SJSA1 (cell line): ENCODE measurements around the gene ELF2. TPM values are rescaled to one million over a fixed set of nuclear protein-coding genes. Genes with fewer than 3 reads are reported as not detected.
A peak's percentile ranks its signal among the peaks of the same experiment; 100 is the strongest.
"Not testable (repeated sequence)": the region's sequence is repeated elsewhere in the genome, so short reads cannot be mapped to it uniquely, and the experiment has no call there.

ENCODE experiments used
- DNase-seq, 2 experiments: peaks; one replicate each; pipeline ENCODE4 v3.0.0-alpha.2; 2015 to 2020; ENCODE audit warnings: low spot score in 2 of 2, low read depth in 1 of 2
- H3K27ac ChIP-seq: fragments of 250-450 bp; sonication (Bioruptor Pico); 2 replicates; pipeline ENCODE4 v1.5.1; 2020; ENCODE audit warnings: mild to moderate bottlenecking, moderate library complexity
- H3K27me3 ChIP-seq: fragments of 250-450 bp; sonication (Bioruptor Pico); replicated peaks from 2 replicates; pipeline ENCODE4 v1.5.1; 2020; ENCODE audit warnings: mild to moderate bottlenecking, moderate library complexity
- H3K36me3 ChIP-seq: fragments of 250-450 bp; sonication (Bioruptor Pico); 2 replicates; pipeline ENCODE4 v1.5.1; 2020; ENCODE audit warnings: mild to moderate bottlenecking
- H3K4me1 ChIP-seq: fragments of 250-450 bp; sonication (Bioruptor Pico); replicated peaks from 2 replicates; pipeline ENCODE4 v1.6.1; 2021; ENCODE audit warnings: mild to moderate bottlenecking
- H3K4me3 ChIP-seq: fragments of 250-450 bp; sonication (Bioruptor Pico); 2 replicates; pipeline ENCODE4 v1.5.1; 2020; ENCODE audit warnings: mild to moderate bottlenecking
- H3K9me3 ChIP-seq: fragments of 250-450 bp; sonication (Bioruptor Pico); replicated peaks from 2 replicates; pipeline ENCODE4 v1.5.1; 2020; ENCODE audit warnings: mild to moderate bottlenecking
- total RNA-seq: library from RNA; depleted of rRNA; stranded (reverse); fragments of >200 nt; shearing (Covaris generic); gene quantifications from 2 replicates; pipeline ENCODE4 v1.2.3, GENCODE V29; 2014

ELF2 gene
- total RNA-seq, 1 experiment from 2014 or later = 44.6 TPM

- Histone ChIP-seq H3K9me3 (no peaks in the 10 kb centered on the region), H3K36me3 (peaks cover 14% of the 10 kb centered on the region; the same call in 1 of the 2 replicates), H3K27ac (no peak overlapping the region), H3K4me3 (no peak overlapping the region), H3K4me1 (peaks cover 22% of the 10 kb centered on the region), H3K27me3 (no peaks in the 10 kb centered on the region)
- no peak for DNase-seq
These were observed 4.9 kb downstream of the ELF2 start for GRCh38 chr4:139171876-139172691.

DNA sequence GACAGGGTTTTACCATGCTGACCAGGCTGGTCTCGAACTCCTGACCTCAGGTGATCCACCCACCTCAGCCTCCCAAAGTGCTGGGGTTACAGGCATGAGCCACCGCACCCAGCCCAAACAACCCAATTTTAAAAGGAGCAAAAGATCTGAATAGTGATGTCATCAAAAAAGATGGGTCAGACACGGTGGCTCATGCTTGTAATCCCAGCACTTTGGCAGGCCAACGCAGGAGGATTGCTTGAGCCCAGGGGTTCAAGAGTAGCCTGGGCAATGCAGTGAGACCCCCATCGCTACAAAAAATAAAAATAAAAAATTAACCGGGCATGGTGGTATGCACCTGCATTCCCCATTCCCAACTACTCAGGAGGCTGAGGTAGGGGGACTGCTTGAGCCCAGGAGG lies 6.1 kb downstream of the ELF2 start:
- no peak overlapping the region for H3K4me3 ChIP-seq
- no peak for DNase-seq
- H3K27ac ChIP-seq = no peak overlapping the region
- H3K27me3 ChIP-seq = no peaks in the 10 kb centered on the region
- peaks cover 4% of the 10 kb centered on the region; the same call in 1 of the 2 replicates for H3K36me3 ChIP-seq
- peaks cover 22% of the 10 kb centered on the region for H3K4me1 ChIP-seq
- H3K9me3 ChIP-seq = no peaks in the 10 kb centered on the region

DNA sequence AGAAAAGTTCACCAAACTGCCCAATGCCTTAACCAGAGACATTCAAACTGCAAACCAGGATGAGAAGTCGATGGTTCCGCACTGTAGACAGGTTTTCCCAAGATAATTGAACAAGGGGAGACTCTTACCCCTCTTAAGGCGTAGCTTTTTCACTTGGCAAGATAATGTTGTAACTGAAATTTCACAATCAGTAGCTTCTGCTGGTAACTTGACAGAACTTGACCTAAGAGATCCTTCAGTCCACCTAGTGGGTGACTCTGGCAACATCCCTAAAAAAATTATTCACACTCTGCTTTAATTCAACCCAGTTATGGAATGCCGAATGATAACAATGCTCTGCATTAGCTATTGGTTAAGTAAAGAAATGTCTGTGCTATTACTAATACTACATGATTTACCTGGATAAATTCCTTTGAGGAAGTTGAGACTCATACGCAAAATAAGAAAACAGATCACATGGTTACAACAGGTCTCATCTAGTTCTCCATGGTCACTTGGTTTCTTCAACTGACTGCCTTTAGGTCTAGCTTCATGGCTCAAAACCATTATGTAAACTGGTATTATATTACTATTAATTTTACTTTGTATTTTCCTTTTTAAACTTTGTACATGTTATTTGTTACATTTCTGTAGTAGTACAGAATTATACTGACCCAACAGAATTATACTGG lies 9.1 kb downstream of the ELF2 start:
- DNase-seq = peak in 1 of 2 experiments; percentile 30
- peaks cover 13% of the 10 kb centered on the region for H3K4me1 ChIP-seq
- no peak overlapping the region for H3K4me3 ChIP-seq

GRCh38 chr4:139164731-139165130 lies 12.3 kb downstream of the ELF2 start:
- no peaks in the 10 kb centered on the region for H3K27me3 ChIP-seq
- 0 out of 2 replicates have a peak, but pooled peaks cover 8% of the 10 kb centered on the region for H3K4me1 ChIP-seq
- no peak for DNase-seq
- no peaks in the 10 kb centered on the region for H3K9me3 ChIP-seq
- H3K4me3 ChIP-seq = no peak overlapping the region
- H3K27ac ChIP-seq = no peak overlapping the region
- H3K36me3 ChIP-seq = no peaks in the 10 kb centered on the region; the same call in 1 of the 2 replicates

More for the DNA sequence above, 9.1 kb downstream of the ELF2 start:
- Histone ChIP-seq H3K36me3 (no peaks in the 10 kb centered on the region), H3K27me3 (no peaks in the 10 kb centered on the region), H3K27ac (no peak overlapping the region), H3K9me3 (no peaks in the 10 kb centered on the region)

- Histone ChIP-seq H3K27ac (no peak overlapping the region), H3K4me3 (no peak overlapping the region), H3K9me3 (no peaks in the 10 kb centered on the region), H3K36me3 (no peaks in the 10 kb centered on the region; the same call in 1 of the 2 replicates), H3K27me3 (no peaks in the 10 kb centered on the region), H3K4me1 (0 out of 2 replicates have a peak, but pooled peaks cover 8% of the 10 kb centered on the region)
- DNase-seq = no peak
These were observed 13.2 kb downstream of the ELF2 start for GRCh38 chr4:139163806-139164206.

GRCh38 chr4:139157977-139158376 lies 19.0 kb downstream of the ELF2 start:
- DNase-seq, H3K27me3 ChIP-seq, H3K27ac ChIP-seq, H3K36me3 ChIP-seq, H3K4me3 ChIP-seq, H3K4me1 ChIP-seq, H3K9me3 ChIP-seq: not testable (repeated sequence)

GRCh38 chr4:139154952-139155557 lies 22.0 kb downstream of the ELF2 start:
- DNase-seq = no peak
- Histone ChIP-seq H3K36me3 (no peaks in the 10 kb centered on the region; the same call in 1 of the 2 replicates), H3K9me3 (no peaks in the 10 kb centered on the region), H3K27ac (no peak overlapping the region), H3K4me1 (peaks cover 10% of the 10 kb centered on the region), H3K27me3 (no peaks in the 10 kb centered on the region), H3K4me3 (no peak overlapping the region)

DNA sequence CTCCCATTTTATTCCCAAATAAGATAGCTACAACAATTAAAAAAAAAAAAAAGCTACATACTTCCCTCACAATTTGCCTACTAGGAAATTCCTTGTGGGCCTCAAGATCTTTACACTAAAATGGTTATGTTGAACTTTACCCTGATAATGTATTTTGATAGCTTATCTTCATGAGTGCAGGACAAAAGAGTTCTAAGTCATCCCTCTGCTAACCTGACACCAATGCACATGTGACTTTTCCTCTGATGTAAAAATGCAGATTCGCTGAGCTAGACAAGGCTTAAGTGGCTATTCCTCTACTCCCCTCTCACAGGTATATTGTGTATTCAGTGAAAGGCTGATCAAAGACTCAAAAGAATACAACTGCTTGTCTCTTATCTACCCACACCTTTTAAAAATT lies 22.5 kb downstream of the ELF2 start:
- no peak overlapping the region for H3K4me3 ChIP-seq
- H3K4me1 ChIP-seq = peaks cover 10% of the 10 kb centered on the region
- no peak for DNase-seq
- H3K27me3 ChIP-seq = no peaks in the 10 kb centered on the region
- no peaks in the 10 kb centered on the region for H3K9me3 ChIP-seq
- H3K27ac ChIP-seq = no peak overlapping the region; the same call in 1 of the 2 replicates
- no peaks in the 10 kb centered on the region for H3K36me3 ChIP-seq

DNA sequence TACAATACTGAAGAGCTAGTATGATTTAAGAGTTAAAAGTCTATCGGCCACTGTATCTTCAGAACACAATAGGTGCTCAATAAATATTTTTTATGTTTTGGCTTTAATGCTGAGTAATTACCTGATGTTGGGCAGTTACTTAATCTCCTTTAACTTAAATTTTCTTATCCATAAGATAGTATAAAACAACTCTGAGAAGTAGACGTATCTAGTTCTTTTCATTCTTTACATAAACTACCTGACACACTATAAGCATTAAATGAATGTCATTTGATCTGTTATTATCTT lies 22.9 kb downstream of the ELF2 start:
- Histone ChIP-seq H3K27ac (peak overlapping the region; percentile 36), H3K4me3 (no peak overlapping the region), H3K27me3 (no peaks in the 10 kb centered on the region), H3K9me3 (no peaks in the 10 kb centered on the region), H3K4me1 (peaks cover 10% of the 10 kb centered on the region), H3K36me3 (no peaks in the 10 kb centered on the region)
- DNase-seq = no peak

DNA sequence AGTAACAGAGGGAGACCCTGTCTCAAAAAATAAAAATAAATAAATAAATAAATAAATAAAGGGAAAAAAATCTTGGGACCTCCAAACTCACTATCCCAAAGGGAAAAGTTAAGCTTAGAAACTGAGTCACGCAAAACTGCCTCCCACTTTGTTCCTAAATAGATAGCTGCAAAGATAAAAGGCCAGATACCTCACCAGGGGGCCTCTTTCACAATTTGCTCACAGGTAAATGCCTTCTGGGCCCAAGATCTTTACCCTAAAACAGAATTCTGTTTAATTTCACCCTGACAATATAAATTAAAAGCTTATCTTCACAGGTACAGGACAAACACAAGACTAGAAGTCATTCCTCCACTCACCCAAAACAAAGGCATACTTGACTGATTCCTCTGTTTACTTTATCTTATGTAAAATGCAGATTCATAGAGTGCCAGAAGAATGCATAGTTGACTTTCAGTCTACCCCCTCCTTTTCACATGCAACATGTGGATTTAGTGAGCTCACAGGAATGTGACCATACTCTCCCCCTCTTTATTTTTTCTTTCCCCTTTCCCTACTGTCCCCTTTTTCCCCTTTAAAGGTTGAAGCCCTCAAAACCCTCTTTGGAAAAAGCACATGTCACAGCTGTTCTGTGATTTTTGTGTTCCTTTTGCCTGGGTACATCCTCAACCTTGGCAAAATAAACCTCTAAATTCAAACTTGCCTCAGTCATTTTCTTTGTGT lies 23.4 kb downstream of the ELF2 start:
- no peak overlapping the region for H3K4me3 ChIP-seq
- H3K36me3 ChIP-seq = no peaks in the 10 kb centered on the region
- H3K27me3 ChIP-seq = no peaks in the 10 kb centered on the region
- H3K9me3 ChIP-seq = no peaks in the 10 kb centered on the region
- peak overlapping the region; percentile 36 for H3K27ac ChIP-seq
- H3K4me1 ChIP-seq = peaks cover 10% of the 10 kb centered on the region
- DNase-seq = peak in 1 of 2 experiments; percentile 44

DNA sequence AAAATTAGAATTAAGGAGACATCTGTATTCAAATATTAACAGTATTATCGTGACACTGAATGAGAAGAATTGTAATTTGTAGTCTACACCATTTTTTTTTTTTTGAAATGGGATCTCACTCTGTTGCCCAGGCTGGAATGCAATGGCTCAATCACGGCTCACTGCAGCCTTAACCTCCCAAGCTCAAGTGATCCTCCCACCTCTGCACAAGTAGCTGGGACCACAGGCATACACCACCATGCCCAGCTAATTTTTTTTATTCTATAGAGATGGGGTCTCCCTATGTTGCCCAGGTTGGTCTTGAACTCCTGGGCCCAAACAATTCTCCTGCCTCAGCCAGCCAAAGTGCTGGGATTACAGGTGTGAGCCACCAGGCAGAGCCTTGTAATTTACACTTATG lies 24.8 kb downstream of the ELF2 start:
- DNase-seq = no peak
- no peak overlapping the region for H3K4me3 ChIP-seq
- no peaks in the 10 kb centered on the region for H3K36me3 ChIP-seq
- no peaks in the 10 kb centered on the region for H3K27me3 ChIP-seq
- H3K4me1 ChIP-seq = peaks cover 14% of the 10 kb centered on the region
- H3K27ac ChIP-seq = no peak overlapping the region
- H3K9me3 ChIP-seq = no peaks in the 10 kb centered on the region

GRCh38 chr4:139146926-139147629 lies 29.9 kb downstream of the ELF2 start:
- Histone ChIP-seq H3K36me3 (no peaks in the 10 kb centered on the region; the same call in none of the 2 replicates), H3K27me3 (no peaks in the 10 kb centered on the region), H3K4me3 (no peak overlapping the region), H3K9me3 (peaks cover 7% of the 10 kb centered on the region), H3K27ac (no peak overlapping the region), H3K4me1 (peaks cover 23% of the 10 kb centered on the region)
- peak in 1 of 2 experiments; percentile 64 for DNase-seq

- Histone ChIP-seq H3K27me3 (no peaks in the 10 kb centered on the region), H3K36me3 (no peaks in the 10 kb centered on the region; the same call in none of the 2 replicates), H3K4me1 (peaks cover 23% of the 10 kb centered on the region), H3K9me3 (peaks cover 7% of the 10 kb centered on the region), H3K27ac (no peak overlapping the region), H3K4me3 (no peak overlapping the region)
- DNase-seq = no peak
These were observed 31.5 kb downstream of the ELF2 start for GRCh38 chr4:139145552-139145932.
